ENCODE results near the gene GPRIN1.
A peak's percentile ranks its signal among the peaks of the same experiment; 100 is the strongest.
"Not testable (repeated sequence)": the region's sequence is repeated elsewhere in the genome, so short reads cannot be mapped to it uniquely, and the experiment has no call there.

The GPRIN1 gene

GRCh38 chr5:176606875-176607274 lies 3.1 kb downstream of the GPRIN1 start:
- H3K4me3 ChIP-seq (ENCODE audit: low read length) = no peak overlapping the region
- TF ChIP-seq ZNF274 (IDR thresholded peaks at IDR 0.05; ENCODE audit: low read depth, low read length) = no peak

GRCh38 chr5:176606032-176606431 lies 3.9 kb downstream of the GPRIN1 start:
- no peak for TF ChIP-seq ZNF274 (IDR thresholded peaks at IDR 0.05; ENCODE audit: low read depth, low read length)
- H3K4me3 ChIP-seq (ENCODE audit: low read length) = no peak overlapping the region

GRCh38 chr5:176603091-176603490 lies 6.9 kb downstream of the GPRIN1 start:
- no peak for TF ChIP-seq ZNF274 (IDR thresholded peaks at IDR 0.05; ENCODE audit: low read depth, low read length)

DNA sequence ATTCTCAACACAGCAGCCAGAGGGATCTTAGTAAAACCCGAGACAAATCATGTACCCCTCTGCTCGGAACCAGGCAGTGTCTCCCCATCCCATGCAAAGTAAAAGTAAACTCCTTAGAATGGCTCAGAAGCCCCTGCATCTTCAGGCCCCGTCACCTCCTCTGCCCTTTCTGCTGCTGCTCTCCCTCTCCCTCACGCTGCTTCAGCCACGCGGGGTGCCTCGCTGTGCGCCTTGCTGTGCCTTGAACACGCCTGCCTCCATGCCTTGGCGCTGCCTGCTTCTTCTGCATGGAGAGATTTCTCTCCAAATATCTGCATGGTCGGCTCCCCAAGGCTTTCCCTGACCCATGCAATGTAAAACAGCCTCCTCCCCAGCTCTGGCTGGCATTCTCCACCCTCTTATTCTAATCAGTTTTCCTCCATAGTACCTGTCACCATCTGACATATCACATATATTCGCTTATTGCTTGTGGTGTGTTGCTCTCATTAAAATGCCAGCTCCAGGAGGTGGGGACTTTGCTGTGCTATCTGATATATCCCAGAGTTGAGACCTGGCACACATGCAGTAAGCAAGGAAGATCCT lies 8.0 kb downstream of the GPRIN1 start:
- H3K4me3 ChIP-seq (ENCODE audit: low read length) = no peak overlapping the region
- TF ChIP-seq ZNF274 (IDR thresholded peaks at IDR 0.05; ENCODE audit: low read depth, low read length) = no peak

More at GRCh38 chr5:176603091-176603490, 6.9 kb downstream of the GPRIN1 start:
- no peak overlapping the region for H3K4me3 ChIP-seq (ENCODE audit: low read length)

- H3K4me3 ChIP-seq (ENCODE audit: low read length) = not testable (repeated sequence)
Observed at GRCh38 chr5:176599749-176600430, 10.1 kb downstream of the GPRIN1 start.

DNA sequence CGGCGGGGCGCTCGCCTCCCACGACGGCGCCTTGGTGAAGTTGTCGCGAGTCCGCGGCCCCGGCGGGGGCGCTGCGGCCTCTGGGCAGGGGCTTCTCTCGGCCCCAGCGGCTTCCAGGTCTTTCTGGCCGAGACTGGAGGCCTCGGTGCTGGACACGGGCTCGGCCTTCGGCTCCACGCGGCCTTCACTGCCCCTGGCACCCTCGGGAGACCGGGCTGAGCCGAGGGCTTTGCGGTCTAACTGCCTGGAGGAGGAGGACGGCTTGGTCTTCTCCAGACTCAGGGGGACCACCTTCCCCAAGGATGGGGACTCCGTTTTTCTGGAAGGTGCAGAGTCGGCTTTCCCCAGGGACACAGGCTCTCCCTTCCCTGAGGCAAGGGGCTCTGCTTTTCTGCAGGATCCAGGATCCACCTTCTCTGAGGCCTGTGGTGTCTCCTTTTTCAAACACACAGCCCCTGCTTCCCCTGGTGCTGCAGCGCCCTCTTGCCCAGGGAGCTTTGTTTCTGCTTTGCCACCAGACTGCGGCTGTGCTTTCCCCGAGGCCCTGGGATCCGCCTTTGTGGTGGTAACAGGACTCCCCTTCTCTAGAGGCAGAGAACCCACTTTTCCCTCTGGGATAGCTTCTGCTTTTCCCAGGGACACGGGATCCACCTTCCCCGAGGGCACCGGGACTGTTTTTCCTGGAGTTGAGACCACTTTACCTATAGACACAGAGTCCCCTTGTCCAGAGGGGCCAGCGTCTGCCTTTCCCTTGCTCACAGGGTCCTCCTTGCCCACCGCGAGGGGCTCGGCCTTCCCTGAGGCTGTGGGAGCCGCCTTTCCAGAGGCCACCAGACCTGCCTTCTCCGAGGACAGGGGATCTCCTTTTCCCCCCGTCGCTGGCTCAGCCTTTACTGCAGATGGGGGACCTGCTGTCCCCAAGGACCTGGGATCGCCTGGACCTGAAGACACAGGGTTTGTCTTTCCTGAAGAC lies 12.3 kb downstream of the GPRIN1 start:
- no peak overlapping the region for H3K4me3 ChIP-seq (ENCODE audit: low read length)

DNA sequence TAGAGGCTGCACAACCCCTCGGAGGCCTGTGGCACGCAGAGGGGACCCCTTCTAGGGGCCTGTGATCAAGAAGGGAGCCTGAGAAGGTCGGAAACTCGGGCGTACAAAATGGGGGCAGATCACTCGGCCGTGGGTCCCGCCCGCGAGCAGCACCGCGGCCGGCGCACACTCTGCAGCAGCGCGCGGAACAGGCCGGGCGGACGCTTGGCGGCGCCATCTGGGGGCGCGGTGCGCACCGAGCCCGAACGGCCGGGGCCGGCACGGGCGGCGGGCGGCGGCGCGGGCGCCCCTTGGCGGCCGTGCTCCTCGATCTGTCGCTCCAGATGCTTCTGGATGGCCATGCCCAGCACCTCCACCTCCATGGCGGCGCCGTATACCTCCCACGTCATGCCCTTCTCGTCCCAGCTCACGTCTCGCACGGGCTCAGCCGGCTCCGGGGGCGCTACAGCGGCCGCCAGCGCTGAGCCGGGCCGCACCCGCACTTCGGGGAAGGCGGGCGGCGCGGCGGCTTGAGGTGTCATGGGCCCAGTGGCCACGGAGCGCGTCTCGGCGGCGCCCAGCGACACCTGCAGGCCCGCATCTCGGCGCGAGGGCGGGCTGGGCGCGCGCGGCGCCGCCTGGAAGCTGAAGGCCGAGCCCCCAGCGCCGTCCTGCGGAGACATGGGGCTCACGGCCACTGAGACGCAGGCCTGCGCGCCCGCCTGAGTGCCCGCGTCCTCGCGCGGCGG lies 13.1 kb downstream of the GPRIN1 start:
- no peak for TF ChIP-seq ZNF274 (IDR thresholded peaks at IDR 0.05; ENCODE audit: low read depth, low read length)
- peak overlapping the region; percentile 6; the same call in 1 of the 2 replicates for H3K4me3 ChIP-seq (ENCODE audit: low read length)

More for the DNA sequence above, 12.3 kb downstream of the GPRIN1 start:
- TF ChIP-seq ZNF274 (IDR thresholded peaks at IDR 0.05; ENCODE audit: low read depth, low read length) = no peak

- no peak overlapping the region for H3K4me3 ChIP-seq (ENCODE audit: low read length)
- no peak for TF ChIP-seq ZNF274 (IDR thresholded peaks at IDR 0.05; ENCODE audit: low read depth, low read length)
Observed at GRCh38 chr5:176596069-176596644, 13.8 kb downstream of the GPRIN1 start.

- TF ChIP-seq ZNF274 (IDR thresholded peaks at IDR 0.05; ENCODE audit: low read depth, low read length) = no peak
- H3K4me3 ChIP-seq (ENCODE audit: low read length) = no peak overlapping the region
Observed at GRCh38 chr5:176595386-176595943, 14.5 kb downstream of the GPRIN1 start.

GRCh38 chr5:176594554-176594953 lies 15.4 kb downstream of the GPRIN1 start:
- H3K4me3 ChIP-seq (ENCODE audit: low read length) = no peak overlapping the region
- TF ChIP-seq ZNF274 (IDR thresholded peaks at IDR 0.05; ENCODE audit: low read depth, low read length) = no peak

DNA sequence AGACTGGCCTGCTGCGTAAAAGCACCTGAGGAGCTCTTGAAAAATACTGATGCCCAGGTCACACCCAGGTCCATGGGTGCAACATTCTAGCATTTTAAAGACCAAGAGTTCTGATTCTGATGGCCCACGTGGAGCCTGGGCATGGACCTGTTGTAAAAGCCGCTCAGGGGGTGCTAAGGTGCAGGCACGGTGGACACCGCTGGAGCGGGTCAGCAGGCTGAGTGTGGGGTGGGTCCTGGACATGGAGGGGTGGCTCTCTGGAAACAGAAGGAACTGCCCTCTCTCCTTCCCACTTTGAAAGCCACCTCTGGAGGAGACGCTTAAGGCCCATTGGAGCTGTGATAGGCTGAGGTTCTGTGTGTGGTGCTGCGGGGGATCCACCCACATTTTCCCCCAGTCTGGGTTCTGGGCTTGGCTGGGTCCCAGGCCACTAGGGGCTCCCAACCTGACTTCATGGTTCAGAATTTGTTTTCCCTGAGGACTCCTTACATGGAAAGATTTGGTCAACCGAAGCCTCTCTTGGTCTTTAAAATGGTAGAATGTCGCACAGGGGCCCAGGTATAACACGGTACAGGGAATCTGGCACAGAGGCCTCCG lies 16.6 kb downstream of the GPRIN1 start:
- H3K4me3 ChIP-seq (ENCODE audit: low read length) = no peak overlapping the region
- TF ChIP-seq ZNF274 (IDR thresholded peaks at IDR 0.05; ENCODE audit: low read depth, low read length) = no peak

- no peak overlapping the region for H3K4me3 ChIP-seq (ENCODE audit: low read length)
- TF ChIP-seq ZNF274 (IDR thresholded peaks at IDR 0.05; ENCODE audit: low read depth, low read length) = no peak
Observed at GRCh38 chr5:176592573-176592972, 17.4 kb downstream of the GPRIN1 start.

DNA sequence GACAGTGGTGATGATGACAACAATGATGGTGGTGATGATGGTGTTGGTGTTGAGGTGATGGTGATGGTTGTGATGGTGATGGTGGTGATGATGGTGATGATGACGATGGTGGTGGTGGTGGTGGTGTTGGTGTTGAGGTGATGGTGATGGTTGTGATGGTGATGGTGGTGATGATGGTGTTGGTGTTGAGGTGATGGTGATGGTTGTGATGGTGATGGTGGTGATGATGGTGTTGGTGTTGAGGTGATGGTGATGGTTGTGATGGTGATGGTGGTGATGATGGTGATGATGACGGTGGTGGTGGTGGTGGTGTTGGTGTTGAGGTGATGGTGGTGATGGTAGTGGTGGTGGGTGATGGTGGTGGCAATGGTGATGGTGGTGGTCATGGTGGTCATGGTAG lies 18.3 kb downstream of the GPRIN1 start:
- H3K4me3 ChIP-seq (ENCODE audit: low read length) = not testable (repeated sequence)

Data from GM08714 (cell line).